HG03457 (cell line): ENCODE measurements around the gene MMP19.

Experiments
- ATAC-seq: cut with Tn5 transposase; IDR thresholded peaks from one replicate; pipeline ENCODE4 v1.9.1; 2021; ENCODE audit warnings: moderate number of reproducible peaks; ENCODE audit not compliant: unreplicated experiment

Gene MMP19

GRCh38 chr12:55816881-55817344 is 25.8 kb downstream of the MMP19 start:
- ATAC-seq: no peak

GRCh38 chr12:55815473-55815872 is 27.3 kb downstream of the MMP19 start:
- no peak for ATAC-seq

- ATAC-seq: no peak
These were observed 28.5 kb downstream of the MMP19 start for GRCh38 chr12:55814257-55814656.

GRCh38 chr12:55812088-55812487 is 30.6 kb downstream of the MMP19 start:
- ATAC-seq: no peak

GRCh38 chr12:55809274-55809673 is 33.5 kb downstream of the MMP19 start:
- no peak for ATAC-seq

- no peak for ATAC-seq
These were observed 35.8 kb downstream of the MMP19 start for GRCh38 chr12:55806982-55807381.

GRCh38 chr12:55797550-55797949 is 45.2 kb downstream of the MMP19 start:
- no peak for ATAC-seq

GRCh38 chr12:55797068-55797467 is 45.7 kb downstream of the MMP19 start:
- ATAC-seq: no peak

GRCh38 chr12:55795950-55796349 is 46.8 kb downstream of the MMP19 start:
- no peak for ATAC-seq

GRCh38 chr12:55789893-55790292 is 52.8 kb downstream of the MMP19 start:
- ATAC-seq: no peak

- ATAC-seq: no peak
These were observed 53.6 kb downstream of the MMP19 start for GRCh38 chr12:55789171-55789570.

- ATAC-seq: no peak
These were observed 54.2 kb downstream of the MMP19 start for GRCh38 chr12:55788546-55788945.
